Fibroblast of lung (primary cell): ENCODE results near the gene KRTAP21-1. TPM values are rescaled to one million over a fixed set of nuclear protein-coding genes. Genes with fewer than 3 reads are reported as not detected.

Source experiments
- DNase-seq, 2 donors: peaks; one replicate each; pipeline versions ENCODE4 v3.0.0 to v3.0.0-alpha.2; 2010; ENCODE audit warnings: low read depth in 2 of 2
- H2AFZ ChIP-seq: 2 replicates; pipeline ENCODE4 v1.5.1; 2012; ENCODE audit warnings: low read length, control low read depth, inconsistent platforms
- H3K27ac ChIP-seq: 2 replicates; pipeline ENCODE4 v1.5.1; 2011; ENCODE audit warnings: low read length, control low read depth; ENCODE audit not compliant: insufficient read depth
- H3K27me3 ChIP-seq: 2 replicates; pipeline ENCODE4 v1.5.1; 2011; ENCODE audit warnings: mild to moderate bottlenecking, low read length; ENCODE audit not compliant: control insufficient read depth, insufficient read depth
- H3K36me3 ChIP-seq: 2 replicates; pipeline ENCODE4 v1.5.1; 2011; ENCODE audit warnings: low read length; ENCODE audit not compliant: control insufficient read depth, insufficient read depth
- H3K4me1 ChIP-seq: 2 replicates; pipeline ENCODE4 v1.5.1; 2011; ENCODE audit warnings: low read length; ENCODE audit not compliant: control insufficient read depth, insufficient read depth; ENCODE audit errors: extremely low read depth
- H3K4me2 ChIP-seq: 2 replicates; pipeline ENCODE4 v1.5.1; 2011; ENCODE audit warnings: low read length, control low read depth; ENCODE audit not compliant: insufficient read depth; ENCODE audit errors: extremely low read depth
- H3K4me3 ChIP-seq, 4 experiments: fragments of 200-600 bp in 1 of 4; sonication (generic) in 1 of 4; replicated peaks in 1 of 4; 2 replicates each; pipeline ENCODE4 v1.5.1; 2011 to 2016; ENCODE audit warnings: low read length in 4 of 4, low read depth in 3 of 4, mild to moderate bottlenecking in 3 of 4, control low read depth in 2 of 4, inconsistent platforms in 1 of 4, mixed read lengths in 1 of 4; ENCODE audit not compliant: insufficient read depth in 1 of 4; ENCODE audit errors: control extremely low read depth in 1 of 4
- H3K79me2 ChIP-seq: 2 replicates; pipeline ENCODE4 v1.5.1; 2012; ENCODE audit warnings: mild to moderate bottlenecking, low read length, inconsistent platforms; ENCODE audit not compliant: control insufficient read depth, insufficient read depth
- H3K9ac ChIP-seq: 2 replicates; pipeline ENCODE4 v1.5.1; 2011; ENCODE audit warnings: mild to moderate bottlenecking, low read length, control low read depth; ENCODE audit not compliant: insufficient read depth
- H3K9me3 ChIP-seq: 2 replicates; pipeline ENCODE4 v1.5.1; 2012; ENCODE audit warnings: low read depth, low read length; ENCODE audit not compliant: control insufficient read depth, insufficient read depth
- H4K20me1 ChIP-seq: 2 replicates; pipeline ENCODE4 v1.5.1; 2011; ENCODE audit warnings: low read length; ENCODE audit not compliant: control insufficient read depth, insufficient read depth; ENCODE audit errors: extremely low read depth
- CTCF ChIP-seq, 2 donors: IDR thresholded peaks in 1 of 2; conservative IDR thresholded peaks in 1 of 2; 1 replicate in 1 of 2; 2 replicates in 1 of 2; pipeline ENCODE4 v1.5.1; 2011 to 2012; ENCODE audit warnings: low read length in 2 of 2, control low read depth in 1 of 2, inconsistent platforms in 1 of 2, low read depth in 1 of 2, mild to moderate bottlenecking in 1 of 2
- EZH2 ChIP-seq: IDR thresholded peaks from 2 replicates; pipeline ENCODE4 v1.5.1; 2012; ENCODE audit warnings: low read length, control low read depth, mild to moderate bottlenecking; ENCODE audit errors: missing control alignments
- polyA plus RNA-seq, 2 donors: library from polyadenylated mRNA; depleted of rRNA in 1 of 2; stranded (reverse) in 1 of 2; unstranded in 1 of 2; fragments of >200 nt; gene quantifications; 2 replicates each; pipeline ENCODE4 v1.2.1, GENCODE V29; 2011 to 2012; ENCODE audit warnings: missing spikeins in 1 of 2
- total RNA-seq: library from RNA; depleted of rRNA; stranded (reverse); fragments of >200 nt; gene quantifications from 2 replicates; pipeline ENCODE4 v1.2.1, GENCODE V29; 2014

KRTAP21-1 gene
- total and polyA plus RNA-seq, 2 donors (not counting 1 experiment from before 2014, with no cell fraction given): not detected

GRCh38 chr21:30733026-30733425, 22.2 kb downstream of the KRTAP21-1 start:
- Histone ChIP-seq H3K27me3 (no peaks in the 10 kb centered on the region), H2AFZ (no peak overlapping the region), H3K4me3 (no peak overlapping the region), H3K36me3 (no peaks in the 10 kb centered on the region), H4K20me1 (no peaks in the 10 kb centered on the region), H3K4me1 (no peaks in the 10 kb centered on the region), H3K4me2 (no peak overlapping the region), H3K9ac (no peak overlapping the region), H3K9me3 (no peaks in the 10 kb centered on the region), H3K79me2 (no peaks in the 10 kb centered on the region), H3K27ac (no peak overlapping the region)
- DNase-seq: no peak
- TF ChIP-seq EZH2 (no peak), CTCF (conservative IDR thresholded peaks at IDR 0.05 in 1 of 2, IDR thresholded peaks at IDR 0.05 in 1 of 2; ENCODE audit: low read depth in 1 of 2, low read length in 2 of 2) (no peak)

- Histone ChIP-seq H3K4me2 (no peak overlapping the region), H3K27ac (no peak overlapping the region), H3K4me1 (no peaks in the 10 kb centered on the region), H3K36me3 (no peaks in the 10 kb centered on the region), H3K4me3 (no peak overlapping the region), H3K9ac (no peak overlapping the region), H2AFZ (no peak overlapping the region), H4K20me1 (no peaks in the 10 kb centered on the region), H3K79me2 (no peaks in the 10 kb centered on the region), H3K27me3 (no peaks in the 10 kb centered on the region), H3K9me3 (no peaks in the 10 kb centered on the region)
- no peak for DNase-seq
- TF ChIP-seq EZH2 (no peak), CTCF (conservative IDR thresholded peaks at IDR 0.05 in 1 of 2, IDR thresholded peaks at IDR 0.05 in 1 of 2; ENCODE audit: low read depth in 1 of 2, low read length in 2 of 2) (no peak)
Measured at GRCh38 chr21:30726726-30727125, 28.5 kb downstream of the KRTAP21-1 start.

- no peaks in the 10 kb centered on the region for H4K20me1 ChIP-seq
- H2AFZ ChIP-seq: no peak overlapping the region
- no peaks in the 10 kb centered on the region for H3K36me3 ChIP-seq
- H3K4me2 ChIP-seq: no peak overlapping the region
- H3K27ac ChIP-seq: no peak overlapping the region
- DNase-seq: peak in 1 of 2 donors; percentile 4
- no peak overlapping the region for H3K9ac ChIP-seq
- no peak overlapping the region for H3K4me3 ChIP-seq
- H3K27me3 ChIP-seq: no peaks in the 10 kb centered on the region
- no peaks in the 10 kb centered on the region for H3K79me2 ChIP-seq
- H3K4me1 ChIP-seq: no peaks in the 10 kb centered on the region
- no peaks in the 10 kb centered on the region for H3K9me3 ChIP-seq
- TF ChIP-seq CTCF (conservative IDR thresholded peaks at IDR 0.05 in 1 of 2, IDR thresholded peaks at IDR 0.05 in 1 of 2; ENCODE audit: low read depth in 1 of 2, low read length in 2 of 2): no peak
- TF ChIP-seq EZH2: no peak
Measured at GRCh38 chr21:30719401-30719800, 35.8 kb downstream of the KRTAP21-1 start.
